OCI-LY1 (cell line): ENCODE data around the gene SCAP.

Source experiments
- H2AFZ ChIP-seq: fragments of 200-600 bp; sonication (generic), shearing (Covaris generic); 2 replicates; pipeline ENCODE4 v1.6.0; 2014; ENCODE audit warnings: antibody characterized with exemption, mild to moderate bottlenecking, low read length
- H3F3A ChIP-seq: fragments of 200-600 bp; sonication (generic), shearing (Covaris generic); 2 replicates; pipeline ENCODE4 v1.6.0; 2014; ENCODE audit warnings: mild to moderate bottlenecking, antibody characterized with exemption, low read length, moderate library complexity; ENCODE audit not compliant: insufficient read depth
- H3K27ac ChIP-seq: fragments of 200-600 bp; sonication (generic); 2 replicates; pipeline ENCODE4 v1.5.1; 2014; ENCODE audit warnings: low read length, mixed run types, mild to moderate bottlenecking, low read depth; ENCODE audit not compliant: poor library complexity, severe bottlenecking
- H3K27me3 ChIP-seq: fragments of 200-600 bp; sonication (generic); 2 replicates; pipeline ENCODE4 v1.6.0; 2014; ENCODE audit warnings: antibody characterized with exemption, mild to moderate bottlenecking, low read length, moderate library complexity; ENCODE audit not compliant: insufficient read depth
- H3K36me3 ChIP-seq: fragments of 200-600 bp; sonication (generic); 2 replicates; pipeline ENCODE4 v1.6.1; 2014; ENCODE audit warnings: mild to moderate bottlenecking, antibody characterized with exemption, low read length, moderate library complexity, mixed read lengths; ENCODE audit not compliant: insufficient read depth
- H3K4me1 ChIP-seq: fragments of 200-600 bp; sonication (generic); 2 replicates; pipeline ENCODE4 v1.5.1; 2014; ENCODE audit warnings: mild to moderate bottlenecking, low read length, moderate library complexity; ENCODE audit not compliant: insufficient read depth, severe bottlenecking
- H3K4me2 ChIP-seq: fragments of 200-600 bp; sonication (generic), shearing (Covaris generic); 2 replicates; pipeline ENCODE4 v1.6.1; 2014; ENCODE audit warnings: low read length
- H3K4me3 ChIP-seq: fragments of 200-600 bp; sonication (generic); 2 replicates; pipeline ENCODE4 v1.5.1; 2014; ENCODE audit warnings: low read length, low read depth, mild to moderate bottlenecking, mixed read lengths; ENCODE audit not compliant: poor library complexity, severe bottlenecking
- H3K79me2 ChIP-seq: fragments of 200-600 bp; shearing (Covaris generic); 2 replicates; pipeline ENCODE4 v1.6.1; 2016; ENCODE audit warnings: mixed run types, low read length, mixed read lengths; ENCODE audit not compliant: insufficient read depth
- H3K9ac ChIP-seq: fragments of 200-600 bp; sonication (generic), shearing (Covaris generic); 2 replicates; pipeline ENCODE4 v1.6.1; 2014; ENCODE audit warnings: mild to moderate bottlenecking, low read length, mixed read lengths
- H3K9me2 ChIP-seq: fragments of 200-600 bp; sonication (generic), shearing (Covaris generic); 2 replicates; pipeline ENCODE4 v1.6.1; 2014; ENCODE audit warnings: low read depth, mild to moderate bottlenecking, low read length, mixed read lengths
- H3K9me3 ChIP-seq: fragments of 200-600 bp; shearing (Covaris generic); 2 replicates; pipeline ENCODE4 v1.6.1; 2014; ENCODE audit warnings: low read length, mixed read lengths
- H4K20me1 ChIP-seq: fragments of 200-600 bp; sonication (generic), shearing (Covaris generic); 2 replicates; pipeline ENCODE4 v1.6.0; 2016; ENCODE audit warnings: mild to moderate bottlenecking, low read length; ENCODE audit not compliant: insufficient read depth
- CTCF ChIP-seq: fragments of 200-600 bp; sonication (generic), shearing (Covaris generic); IDR thresholded peaks from 2 replicates; pipeline ENCODE4 v1.5.1; 2017; ENCODE audit warnings: mild to moderate bottlenecking, antibody characterized with exemption, low read length, moderate library complexity, mixed read lengths
- EZH2 ChIP-seq: fragments of 200-600 bp; sonication (generic), shearing (Covaris generic); IDR thresholded peaks from 2 replicates; pipeline ENCODE4 v1.8.0; 2017; ENCODE audit warnings: borderline replicate concordance, mixed run types, mild to moderate bottlenecking, antibody characterized with exemption, low read length, moderate library complexity, mixed read lengths

SCAP gene

GRCh38 chr3:47419083-47420043, 56.4 kb downstream of the SCAP start:
- peaks cover 19% of the 10 kb centered on the region for H3K4me1 ChIP-seq
- H3K4me2 ChIP-seq: no peak overlapping the region
- no peak overlapping the region for H3K4me3 ChIP-seq
- peaks cover 58% of the 10 kb centered on the region; the same call in 1 of the 2 replicates for H3K36me3 ChIP-seq
- no peaks in the 10 kb centered on the region for H3K27me3 ChIP-seq
- no peak overlapping the region for H3K9ac ChIP-seq
- no peaks in the 10 kb centered on the region for H3F3A ChIP-seq
- H3K9me2 ChIP-seq: no peaks in the 10 kb centered on the region
- H3K9me3 ChIP-seq: no peaks in the 10 kb centered on the region
- H3K79me2 ChIP-seq: no peaks in the 10 kb centered on the region
- H4K20me1 ChIP-seq: no peaks in the 10 kb centered on the region
- no peak overlapping the region for H3K27ac ChIP-seq
- TF ChIP-seq EZH2 (no peak), CTCF (no peak)
- H2AFZ ChIP-seq: no peak overlapping the region

GRCh38 chr3:47418167-47419082, 57.3 kb downstream of the SCAP start:
- peaks cover 68% of the 10 kb centered on the region; the same call in 1 of the 2 replicates for H3K36me3 ChIP-seq
- H3K27me3 ChIP-seq: no peaks in the 10 kb centered on the region
- no peaks in the 10 kb centered on the region for H3K79me2 ChIP-seq
- no peak overlapping the region for H3K4me2 ChIP-seq
- TF ChIP-seq EZH2 (no peak), CTCF (peak; percentile 8; the same call in 1 of the 2 replicates)
- no peaks in the 10 kb centered on the region for H3K9me3 ChIP-seq
- H2AFZ ChIP-seq: no peak overlapping the region
- no peaks in the 10 kb centered on the region for H3K9me2 ChIP-seq
- H3K27ac ChIP-seq: no peak overlapping the region
- no peaks in the 10 kb centered on the region for H3F3A ChIP-seq
- H3K4me3 ChIP-seq: no peak overlapping the region
- no peaks in the 10 kb centered on the region for H4K20me1 ChIP-seq
- peaks cover 19% of the 10 kb centered on the region for H3K4me1 ChIP-seq
- no peak overlapping the region for H3K9ac ChIP-seq

- Histone ChIP-seq H3K27ac (no peak overlapping the region), H3K4me3 (no peak overlapping the region), H2AFZ (no peak overlapping the region), H3K36me3 (peaks cover 83% of the 10 kb centered on the region; the same call in 1 of the 2 replicates), H4K20me1 (no peaks in the 10 kb centered on the region), H3K9ac (no peak overlapping the region), H3K4me1 (peaks cover 11% of the 10 kb centered on the region), H3K27me3 (no peaks in the 10 kb centered on the region), H3K4me2 (no peak overlapping the region), H3K79me2 (no peaks in the 10 kb centered on the region), H3F3A (no peaks in the 10 kb centered on the region), H3K9me3 (no peaks in the 10 kb centered on the region), H3K9me2 (no peaks in the 10 kb centered on the region)
- TF ChIP-seq CTCF (no peak), EZH2 (no peak)
Observed at GRCh38 chr3:47416041-47416440, 59.7 kb downstream of the SCAP start.
